B cell (primary cell): ENCODE results near the gene TBC1D17.

Experiments used
- CTCF ChIP-seq: fragments of 200-600 bp; IDR thresholded peaks from one replicate; pipeline ENCODE4 v1.8.0; 2022; ENCODE audit warnings: antibody characterized with exemption, mild to moderate bottlenecking
- EZH2 ChIP-seq: IDR thresholded peaks from 2 replicates; pipeline ENCODE4 v1.6.1; 2012; ENCODE audit warnings: borderline replicate concordance, low read depth, mild to moderate bottlenecking, moderate library complexity, low read length; ENCODE audit not compliant: insufficient read depth, poor library complexity, severe bottlenecking

- TF ChIP-seq EZH2 (no peak), CTCF (no peak)
These were observed 19.7 kb upstream of the TBC1D17 start for GRCh38 chr19:49857838-49858087.
